GM21786 (cell line): ENCODE data around the gene RRN3.
"Not testable (repeated sequence)": the region's sequence is repeated elsewhere in the genome, so short reads cannot be mapped to it uniquely, and the experiment has no call there.

Experiments used
- ATAC-seq: cut with Tn5 transposase; IDR thresholded peaks from one replicate; pipeline ENCODE4 v1.9.1; 2021; ENCODE audit not compliant: unreplicated experiment

Gene RRN3, protein sequence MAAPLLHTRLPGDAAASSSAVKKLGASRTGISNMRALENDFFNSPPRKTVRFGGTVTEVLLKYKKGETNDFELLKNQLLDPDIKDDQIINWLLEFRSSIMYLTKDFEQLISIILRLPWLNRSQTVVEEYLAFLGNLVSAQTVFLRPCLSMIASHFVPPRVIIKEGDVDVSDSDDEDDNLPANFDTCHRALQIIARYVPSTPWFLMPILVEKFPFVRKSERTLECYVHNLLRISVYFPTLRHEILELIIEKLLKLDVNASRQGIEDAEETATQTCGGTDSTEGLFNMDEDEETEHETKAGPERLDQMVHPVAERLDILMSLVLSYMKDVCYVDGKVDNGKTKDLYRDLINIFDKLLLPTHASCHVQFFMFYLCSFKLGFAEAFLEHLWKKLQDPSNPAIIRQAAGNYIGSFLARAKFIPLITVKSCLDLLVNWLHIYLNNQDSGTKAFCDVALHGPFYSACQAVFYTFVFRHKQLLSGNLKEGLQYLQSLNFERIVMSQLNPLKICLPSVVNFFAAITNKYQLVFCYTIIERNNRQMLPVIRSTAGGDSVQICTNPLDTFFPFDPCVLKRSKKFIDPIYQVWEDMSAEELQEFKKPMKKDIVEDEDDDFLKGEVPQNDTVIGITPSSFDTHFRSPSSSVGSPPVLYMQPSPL

GRCh38 chr16:15093955-15094827 lies at the start of gene RRN3:
Gene RRN3, minus strand, starts transcription at chr16:15094272. Its CDS starts 39 bp downstream, at chr16:15094233.
- peak; percentile 97 for ATAC-seq

DNA sequence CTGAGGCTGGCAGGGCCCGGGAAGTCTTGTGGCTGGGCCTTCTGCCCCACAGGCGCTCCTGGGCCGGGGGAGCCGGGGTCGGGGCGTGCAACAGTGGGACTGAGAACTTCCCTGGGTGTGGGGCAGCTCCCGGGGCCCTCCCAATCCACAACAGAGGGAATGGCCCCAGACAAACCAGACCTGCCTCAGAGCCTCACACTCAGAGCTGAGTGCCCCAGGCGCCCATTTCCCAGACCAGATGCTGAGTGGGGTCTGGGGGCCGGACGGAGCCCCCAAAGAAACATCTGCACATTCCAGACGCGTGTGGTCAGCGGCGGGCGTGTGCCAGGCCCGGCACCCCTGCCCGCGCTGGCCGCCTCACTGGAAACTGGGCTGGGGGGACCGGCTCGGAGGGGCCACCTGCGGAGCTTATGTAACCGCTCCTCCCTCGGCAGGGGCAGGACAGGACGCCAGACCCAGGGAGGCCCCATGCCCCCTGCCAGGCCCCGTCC lies 49.6 kb upstream of the RRN3 start:
- not testable (repeated sequence) for ATAC-seq

GRCh38 chr16:15142891-15143600 lies 49.0 kb upstream of the RRN3 start:
- not testable (repeated sequence) for ATAC-seq

DNA sequence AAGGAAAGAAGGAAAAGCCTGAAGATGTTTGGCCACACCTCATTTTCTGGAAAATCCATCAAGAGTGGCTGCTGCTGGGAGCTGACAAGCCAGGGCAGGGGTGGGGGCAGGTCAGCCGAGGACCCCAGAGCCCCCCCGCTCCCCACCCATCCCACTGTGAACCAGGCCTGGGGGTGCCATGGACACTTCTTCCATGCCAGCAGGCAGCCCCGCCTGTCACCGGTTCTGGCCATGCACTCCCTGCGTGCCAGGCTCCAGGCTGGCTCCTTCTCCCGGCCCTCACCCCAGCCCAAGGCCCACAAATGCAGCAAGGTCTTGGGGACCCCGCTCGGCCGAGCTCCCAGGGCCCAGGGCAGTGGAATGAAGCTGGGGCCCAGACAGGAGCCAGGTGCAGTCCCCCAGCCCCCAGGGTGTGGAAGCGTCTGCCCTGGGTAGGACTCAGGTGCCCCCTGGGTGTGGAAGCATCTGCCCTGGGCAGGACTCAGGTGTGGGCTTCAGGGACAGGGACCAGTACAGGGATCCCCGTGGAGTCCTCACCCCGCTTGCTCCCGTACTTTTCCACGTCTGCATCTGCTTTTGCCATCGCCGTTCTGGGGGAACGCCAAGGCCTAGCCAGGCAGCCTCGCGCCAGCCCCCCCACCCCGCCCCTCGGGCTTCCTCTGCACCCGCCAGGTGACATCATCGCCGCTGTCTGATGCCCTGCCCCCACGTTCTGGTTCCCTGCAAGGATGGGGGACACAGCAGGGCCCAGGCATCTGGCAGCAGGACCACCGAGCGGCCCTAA lies 48.2 kb upstream of the RRN3 start:
- not testable (repeated sequence) for ATAC-seq

- no peak for ATAC-seq
These were observed 47.5 kb upstream of the RRN3 start for GRCh38 chr16:15141586-15141985.

DNA sequence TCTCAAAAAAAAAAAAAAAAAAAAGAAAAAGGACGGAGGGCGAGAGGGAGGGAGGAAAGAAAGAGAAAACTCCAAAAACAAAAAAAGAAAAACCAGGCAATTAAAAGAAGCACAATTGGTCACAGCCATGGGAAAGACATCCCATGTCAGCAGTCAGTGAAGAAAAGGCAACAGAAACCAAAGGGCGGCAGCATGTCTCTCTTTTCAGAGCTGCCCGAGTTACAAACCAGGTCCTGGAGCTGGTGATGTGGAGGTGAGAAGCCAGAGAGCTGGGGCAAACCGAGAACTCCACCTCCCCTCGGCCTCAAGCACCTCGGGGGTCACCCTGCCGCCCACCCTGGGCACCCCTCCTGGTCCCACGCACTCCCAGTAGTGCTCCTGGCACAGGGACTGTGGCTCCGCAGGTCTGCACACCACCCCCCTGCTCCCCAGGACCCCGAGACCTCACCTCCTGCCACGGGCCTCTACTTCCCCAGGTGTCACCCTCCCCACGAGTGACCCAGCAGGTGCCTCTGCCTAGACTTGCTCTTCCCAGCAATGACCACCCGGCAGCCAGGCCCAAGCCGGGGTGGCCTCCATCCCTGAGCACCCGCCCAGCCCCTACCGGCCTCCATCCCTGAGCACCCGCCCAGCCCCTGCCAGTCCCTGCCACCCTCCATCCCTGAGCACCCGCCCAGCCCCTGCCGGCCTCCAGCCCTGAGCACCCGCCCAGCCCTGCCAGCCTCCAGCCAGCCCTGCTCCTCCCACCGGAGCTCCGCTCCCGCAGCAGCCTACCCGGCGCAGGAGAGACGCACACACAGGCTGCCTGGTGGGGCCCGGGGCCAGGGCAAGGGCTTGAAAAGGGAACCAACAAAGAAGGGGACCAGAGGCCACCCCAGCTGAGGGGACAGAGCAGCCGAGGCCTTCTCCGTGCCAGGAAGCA lies 46.6 kb upstream of the RRN3 start:
- ATAC-seq = not testable (repeated sequence)

GRCh38 chr16:15137514-15137913 lies 43.4 kb upstream of the RRN3 start:
- ATAC-seq = not testable (repeated sequence)

GRCh38 chr16:15135483-15136360 lies 41.6 kb upstream of the RRN3 start:
- not testable (repeated sequence) for ATAC-seq

DNA sequence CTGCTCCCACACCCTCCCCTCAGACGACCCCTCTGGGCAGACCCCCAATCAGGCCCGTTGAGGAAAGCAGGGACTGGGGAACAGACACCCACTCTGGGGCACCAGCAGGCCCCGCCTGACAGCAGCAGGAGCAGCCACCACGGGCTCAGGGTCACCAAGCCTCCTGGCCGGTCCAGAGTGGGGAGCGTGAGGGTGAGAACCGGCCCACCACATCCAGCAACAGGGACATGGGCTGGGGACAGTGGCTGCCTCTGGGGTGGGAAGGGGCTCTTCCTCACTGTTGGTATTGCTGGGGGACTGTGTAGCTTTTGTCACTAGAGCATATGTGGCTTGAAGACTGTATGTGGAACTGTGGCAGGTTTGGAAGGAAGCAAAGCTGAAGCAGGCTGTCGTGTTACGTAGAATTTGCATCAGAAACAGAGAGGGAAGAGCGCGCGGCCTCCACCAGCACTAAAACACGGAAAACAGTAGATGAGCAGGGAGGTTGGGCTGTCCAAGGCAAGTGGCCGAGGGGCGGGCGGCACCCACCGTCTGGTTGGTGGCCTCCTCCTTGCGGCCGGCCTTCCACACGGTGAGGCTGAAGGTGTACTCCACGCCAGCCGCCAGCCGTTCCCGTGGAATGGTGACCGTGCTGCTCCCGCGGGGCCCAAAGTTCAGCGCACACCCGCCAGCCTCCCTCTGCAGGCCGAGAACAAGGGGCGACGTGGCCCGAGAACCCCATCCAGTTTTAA lies 40.8 kb upstream of the RRN3 start:
- not testable (repeated sequence) for ATAC-seq

GRCh38 chr16:15133554-15133953 lies 39.5 kb upstream of the RRN3 start:
- not testable (repeated sequence) for ATAC-seq

DNA sequence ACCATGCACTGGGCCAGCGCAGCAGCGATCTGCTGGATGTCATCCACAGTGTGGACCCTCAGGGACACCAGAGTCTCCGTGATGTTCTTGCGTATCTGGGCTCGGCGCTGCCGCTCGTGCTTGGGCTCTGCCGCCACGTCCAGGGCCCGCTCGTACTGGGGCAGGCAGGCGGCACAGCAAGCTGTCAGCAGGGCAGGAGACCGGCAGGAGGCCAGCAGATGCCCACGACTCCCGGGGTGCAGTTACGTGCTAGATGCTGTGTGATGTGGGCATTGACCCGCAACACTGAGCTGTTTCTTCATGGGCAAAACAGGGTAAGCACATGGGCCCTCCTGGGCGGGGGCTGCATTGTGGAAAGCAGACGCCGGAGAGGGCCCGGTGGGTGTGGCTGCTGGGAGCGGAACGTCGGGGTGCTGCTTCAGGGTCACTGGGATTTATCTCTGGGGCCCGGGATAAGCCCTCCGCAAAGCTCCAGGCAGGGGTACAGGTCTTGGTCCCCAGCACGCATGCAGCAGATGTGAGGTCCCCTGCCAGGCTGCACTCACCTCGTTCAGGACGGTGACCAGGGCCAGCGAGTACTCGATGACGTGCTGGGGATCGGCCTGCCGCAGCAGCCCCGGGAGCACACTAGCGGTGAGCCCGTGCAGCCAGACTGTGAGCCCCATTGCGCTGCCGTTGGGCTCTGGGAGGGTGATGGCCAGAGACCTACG lies 38.8 kb upstream of the RRN3 start:
- ATAC-seq = not testable (repeated sequence)

DNA sequence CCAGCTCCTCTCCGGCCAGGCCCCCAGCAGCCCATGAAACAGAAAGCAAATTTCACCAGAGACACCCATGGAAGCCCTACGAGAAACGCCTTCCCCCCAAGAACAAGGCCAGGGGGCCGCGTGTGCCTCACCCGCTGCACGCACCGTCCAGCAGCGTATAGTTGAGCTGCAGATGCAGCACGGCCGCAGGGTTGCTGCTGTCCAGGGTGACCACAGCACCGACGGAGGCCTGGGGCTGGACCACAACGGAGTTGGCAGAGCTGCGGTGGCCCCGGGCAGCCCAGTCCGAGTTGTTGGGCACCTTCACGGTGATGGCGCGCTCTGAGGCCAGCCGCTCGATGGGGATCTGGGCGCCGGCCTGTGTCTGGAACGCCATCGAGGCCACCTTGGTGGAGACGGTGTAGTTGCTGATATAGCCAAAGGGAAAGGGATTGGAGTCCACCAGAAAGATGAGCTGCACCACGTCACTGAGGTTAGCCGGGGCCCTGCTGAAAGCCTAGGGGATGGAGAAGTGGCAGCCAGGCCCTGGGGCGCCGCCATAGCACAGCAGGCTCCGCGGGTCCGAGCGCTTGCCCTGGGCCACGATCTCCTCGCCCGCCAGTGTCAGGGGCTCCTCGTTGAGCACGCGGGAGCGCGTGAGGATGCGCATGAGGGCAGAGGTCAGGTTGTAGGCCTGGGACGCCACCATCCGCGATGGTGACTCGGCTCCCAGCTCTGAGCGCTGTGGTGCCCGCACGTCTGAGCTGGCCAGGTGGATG lies 37.0 kb upstream of the RRN3 start:
- not testable (repeated sequence) for ATAC-seq

GRCh38 chr16:15130256-15130932 lies 36.3 kb upstream of the RRN3 start:
- not testable (repeated sequence) for ATAC-seq

- not testable (repeated sequence) for ATAC-seq
These were observed 33.8 kb upstream of the RRN3 start for GRCh38 chr16:15127641-15128425.
